ENCODE measurements around the gene VMP1.
"Not testable (repeated sequence)": the region's sequence is repeated elsewhere in the genome, so short reads cannot be mapped to it uniquely, and the experiment has no call there.

The VMP1 gene

GRCh38 chr17:59873414-59873813, 166.0 kb downstream of the VMP1 start:
- not testable (repeated sequence) for DNase-seq

GRCh38 chr17:59874376-59874775, 166.9 kb downstream of the VMP1 start:
- DNase-seq, result no peak

GRCh38 chr17:59876107-59876506, 168.7 kb downstream of the VMP1 start:
- DNase-seq, result no peak

GRCh38 chr17:59877965-59878364, 170.5 kb downstream of the VMP1 start:
- no peak for DNase-seq

GRCh38 chr17:59878624-59879023, 171.2 kb downstream of the VMP1 start:
- DNase-seq, result no peak

GRCh38 chr17:59884861-59885260, 177.4 kb downstream of the VMP1 start:
- no peak for DNase-seq

- DNase-seq, result no peak
Measured at GRCh38 chr17:59888145-59888750, 180.8 kb downstream of the VMP1 start.

GRCh38 chr17:59890720-59891119, 183.3 kb downstream of the VMP1 start:
- no peak for DNase-seq

Measured in GF-D8 (cell line).